OCI-LY7 (cell line): ENCODE results near the gene WIPF1.

Experiments
- CTCF ChIP-seq: fragments of 200-600 bp; sonication (generic); conservative IDR thresholded peaks from 2 replicates; pipeline ENCODE4 v1.5.1; 2014; ENCODE audit warnings: mild to moderate bottlenecking, antibody characterized with exemption, low read length, moderate library complexity, mixed read lengths
- EZH2phosphoT487 ChIP-seq: fragments of 200-600 bp; sonication (generic); IDR thresholded peaks from 2 replicates; pipeline ENCODE4 v1.6.1; 2018; ENCODE audit warnings: low read depth, borderline replicate concordance, mild to moderate bottlenecking, mixed run types, antibody characterized with exemption, low read length, moderate library complexity, mixed read lengths

GRCh38 chr2:174572556-174572955 is 25.0 kb downstream of the WIPF1 start:
- TF ChIP-seq CTCF (no peak), EZH2phosphoT487 (no peak)
